Measurements from ENCODE around the gene SLC35B3.

DNA sequence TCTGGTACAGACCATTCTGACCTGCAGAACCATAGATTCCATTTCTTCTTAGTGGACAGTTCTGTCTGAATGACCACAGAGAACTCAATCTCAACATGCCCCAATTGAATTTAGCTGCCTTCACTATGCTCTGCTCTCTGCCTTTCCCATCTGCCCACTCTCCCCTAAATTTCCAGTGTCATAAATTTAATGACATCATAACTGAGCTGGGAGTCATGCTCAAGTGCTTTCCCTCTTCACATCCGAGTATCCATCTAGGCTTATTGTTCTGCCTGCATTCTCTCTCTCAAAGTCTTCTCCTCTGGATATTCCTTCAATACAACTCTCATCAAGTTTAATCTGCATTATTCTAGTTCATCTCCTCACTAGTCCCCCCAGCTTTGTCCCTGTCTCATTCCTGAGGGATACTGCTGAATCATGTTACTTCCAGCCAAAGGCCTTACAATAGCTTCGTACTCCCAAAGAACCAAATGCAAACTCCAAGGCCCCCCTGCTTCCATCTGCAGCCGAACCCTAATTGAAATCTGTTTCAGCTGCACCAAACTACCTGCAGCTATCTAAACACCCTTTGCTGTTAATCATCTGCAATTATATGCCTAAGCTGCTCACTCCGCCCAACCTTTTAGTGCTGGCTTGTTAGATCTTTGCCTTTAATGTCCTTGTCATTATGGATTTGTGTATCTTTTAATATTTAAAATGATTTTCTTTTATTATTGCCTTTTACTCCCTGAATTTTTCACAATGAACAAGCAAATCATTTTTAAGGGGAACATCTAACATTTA lies 46.1 kb downstream of the SLC35B3 start:
- TF ChIP-seq, protein P1, sequence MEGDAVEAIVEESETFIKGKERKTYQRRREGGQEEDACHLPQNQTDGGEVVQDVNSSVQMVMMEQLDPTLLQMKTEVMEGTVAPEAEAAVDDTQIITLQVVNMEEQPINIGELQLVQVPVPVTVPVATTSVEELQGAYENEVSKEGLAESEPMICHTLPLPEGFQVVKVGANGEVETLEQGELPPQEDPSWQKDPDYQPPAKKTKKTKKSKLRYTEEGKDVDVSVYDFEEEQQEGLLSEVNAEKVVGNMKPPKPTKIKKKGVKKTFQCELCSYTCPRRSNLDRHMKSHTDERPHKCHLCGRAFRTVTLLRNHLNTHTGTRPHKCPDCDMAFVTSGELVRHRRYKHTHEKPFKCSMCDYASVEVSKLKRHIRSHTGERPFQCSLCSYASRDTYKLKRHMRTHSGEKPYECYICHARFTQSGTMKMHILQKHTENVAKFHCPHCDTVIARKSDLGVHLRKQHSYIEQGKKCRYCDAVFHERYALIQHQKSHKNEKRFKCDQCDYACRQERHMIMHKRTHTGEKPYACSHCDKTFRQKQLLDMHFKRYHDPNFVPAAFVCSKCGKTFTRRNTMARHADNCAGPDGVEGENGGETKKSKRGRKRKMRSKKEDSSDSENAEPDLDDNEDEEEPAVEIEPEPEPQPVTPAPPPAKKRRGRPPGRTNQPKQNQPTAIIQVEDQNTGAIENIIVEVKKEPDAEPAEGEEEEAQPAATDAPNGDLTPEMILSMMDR (IDR thresholded peaks at IDR 0.05; ENCODE audit: low read depth, low read length) = no peak
- TF ChIP-seq EZH2phosphoT487 (IDR thresholded peaks at IDR 0.05; ENCODE audit: low read depth) = no peak

Measured in OCI-LY3 (cell line).